H1 (cell line): ENCODE data around the gene CBX2.

Experiments
- CHD2 ChIP-seq: IDR thresholded peaks from 2 replicates; pipeline ENCODE4 v1.6.1; 2012; ENCODE audit warnings: low read length, improper control_type of control experiment
- CTCF ChIP-seq, 3 experiments: IDR thresholded peaks; 1 replicate in 2 of 3; 2 replicates in 1 of 3; pipeline versions ENCODE4 v1.5.1 to v1.6.1; 2011; ENCODE audit warnings: low read length in 3 of 3, mild to moderate bottlenecking in 3 of 3, inconsistent platforms in 2 of 3, low read depth in 1 of 3, moderate library complexity in 1 of 3; ENCODE audit not compliant: insufficient read depth in 1 of 3; ENCODE audit errors: control extremely low read depth in 1 of 3
- JUND ChIP-seq: IDR thresholded peaks from 2 replicates; pipeline ENCODE4 v1.6.1; 2011; ENCODE audit warnings: mild to moderate bottlenecking, improper control_type of control experiment, low read length
- POLR2A ChIP-seq, 2 experiments: IDR thresholded peaks; 1 replicate in 1 of 2; 2 replicates in 1 of 2; pipeline ENCODE4 v1.6.1; 2011; ENCODE audit warnings: low read depth in 2 of 2, low read length in 2 of 2, mild to moderate bottlenecking in 2 of 2; ENCODE audit errors: control extremely low read depth in 1 of 2
- POLR2AphosphoS5 ChIP-seq: IDR thresholded peaks from 2 replicates; pipeline ENCODE4 v1.6.1; 2011; ENCODE audit warnings: low read depth, low read length
- RAD21 ChIP-seq, 2 experiments: IDR thresholded peaks in 1 of 2; conservative IDR thresholded peaks in 1 of 2; 2 replicates each; pipeline ENCODE4 v1.6.1; 2011; ENCODE audit warnings: low read depth in 2 of 2, low read length in 2 of 2, improper control_type of control experiment in 1 of 2, inconsistent platforms in 1 of 2, mild to moderate bottlenecking in 1 of 2, moderate library complexity in 1 of 2
- RXRA ChIP-seq: IDR thresholded peaks from 2 replicates; pipeline ENCODE4 v1.6.1; 2011; ENCODE audit warnings: low read depth, mild to moderate bottlenecking, low read length, moderate library complexity; ENCODE audit not compliant: insufficient read depth
- TAF1 ChIP-seq: IDR thresholded peaks from 2 replicates; pipeline ENCODE4 v1.6.1; 2011; ENCODE audit warnings: mild to moderate bottlenecking, low read depth, low read length
- TCF12 ChIP-seq: IDR thresholded peaks from 2 replicates; pipeline ENCODE4 v1.6.1; 2011; ENCODE audit warnings: low read depth, mild to moderate bottlenecking, low read length
- ZNF274 ChIP-seq: IDR thresholded peaks from 2 replicates; pipeline ENCODE4 v1.7.0; 2012; ENCODE audit warnings: low read length, borderline replicate concordance; ENCODE audit errors: extremely low read depth

GRCh38 chr17:79813297-79814126 is 35.6 kb downstream of the CBX2 start:
- no peak for TF ChIP-seq CTCF (IDR thresholded peaks at IDR 0.05; ENCODE audit: control extremely low read depth in 1 of 3, insufficient read depth in 1 of 3, low read depth in 1 of 3, low read length in 3 of 3)
- no peak for TF ChIP-seq ZNF274
- TF ChIP-seq RXRA = no peak
- TF ChIP-seq TAF1 = peak; percentile 34; the same call in 1 of the 2 replicates
- TF ChIP-seq TCF12 = no peak
- TF ChIP-seq POLR2A (IDR thresholded peaks at IDR 0.05; ENCODE audit: control extremely low read depth in 1 of 2, low read depth in 2 of 2, low read length in 2 of 2) = peak in 1 of 2 experiments; percentile 24; a peak in 1 of 3 replicates
- TF ChIP-seq CHD2 = no peak
- no peak for TF ChIP-seq JUND
- no peak for TF ChIP-seq POLR2AphosphoS5
- no peak for TF ChIP-seq RAD21 (IDR thresholded peaks at IDR 0.05 in 1 of 2, conservative IDR thresholded peaks at IDR 0.05 in 1 of 2; ENCODE audit: low read depth in 2 of 2, low read length in 2 of 2)
